HG03039 (cell line): ENCODE results near the gene IDH1.
"Not testable (repeated sequence)": the region's sequence is repeated elsewhere in the genome, so short reads cannot be mapped to it uniquely, and the experiment has no call there.

Source experiments
- ATAC-seq: cut with Tn5 transposase; IDR thresholded peaks from one replicate; pipeline ENCODE4 v1.9.1; 2021; ENCODE audit warnings: mild to moderate bottlenecking, moderate library complexity; ENCODE audit not compliant: unreplicated experiment

IDH1 gene

DNA sequence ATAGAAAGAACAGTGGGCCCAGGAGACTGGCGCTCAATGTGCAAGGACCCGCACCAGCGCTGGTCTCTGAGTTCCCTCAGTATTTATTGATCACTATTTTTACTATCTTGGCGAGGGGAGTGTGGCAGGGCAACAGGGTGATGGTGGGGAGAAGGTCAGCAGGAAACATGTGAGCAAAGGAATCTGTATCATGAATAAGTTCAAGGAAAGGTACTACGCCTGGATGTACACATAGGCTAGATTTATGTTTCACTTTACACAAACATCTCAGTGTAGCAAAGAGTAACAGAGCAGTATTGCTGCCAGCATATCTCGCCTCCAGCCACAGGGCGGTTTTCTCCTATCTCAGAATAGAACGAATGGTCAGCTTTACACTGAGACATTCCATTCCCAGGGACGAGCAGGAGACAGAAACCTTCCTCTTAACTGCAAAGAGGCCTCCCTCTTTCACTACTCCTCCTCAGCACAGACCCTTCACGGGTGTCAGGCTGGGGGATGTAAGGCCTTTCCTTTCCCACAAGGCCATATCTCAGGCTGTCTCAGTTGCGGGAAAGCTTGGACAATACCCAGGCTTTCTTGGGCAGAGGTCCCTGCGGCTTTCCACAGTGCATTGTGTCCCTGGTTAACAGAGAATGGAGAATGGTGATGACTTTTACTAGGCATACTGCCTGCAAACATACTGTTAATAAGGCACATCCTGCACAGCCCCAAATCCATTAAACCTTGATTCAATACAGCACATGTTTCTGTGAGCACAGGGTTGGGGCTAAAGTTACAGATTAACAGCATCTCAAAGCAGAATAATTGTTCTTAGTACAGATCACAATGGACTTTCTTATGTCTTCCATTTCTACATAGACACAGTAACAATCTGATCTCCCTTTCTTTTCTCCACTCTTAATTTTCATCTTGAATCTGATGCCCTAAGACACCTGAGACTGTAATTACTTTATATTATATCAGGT, 2.3 kb upstream of the IDH1 start:
- not testable (repeated sequence) for ATAC-seq

DNA sequence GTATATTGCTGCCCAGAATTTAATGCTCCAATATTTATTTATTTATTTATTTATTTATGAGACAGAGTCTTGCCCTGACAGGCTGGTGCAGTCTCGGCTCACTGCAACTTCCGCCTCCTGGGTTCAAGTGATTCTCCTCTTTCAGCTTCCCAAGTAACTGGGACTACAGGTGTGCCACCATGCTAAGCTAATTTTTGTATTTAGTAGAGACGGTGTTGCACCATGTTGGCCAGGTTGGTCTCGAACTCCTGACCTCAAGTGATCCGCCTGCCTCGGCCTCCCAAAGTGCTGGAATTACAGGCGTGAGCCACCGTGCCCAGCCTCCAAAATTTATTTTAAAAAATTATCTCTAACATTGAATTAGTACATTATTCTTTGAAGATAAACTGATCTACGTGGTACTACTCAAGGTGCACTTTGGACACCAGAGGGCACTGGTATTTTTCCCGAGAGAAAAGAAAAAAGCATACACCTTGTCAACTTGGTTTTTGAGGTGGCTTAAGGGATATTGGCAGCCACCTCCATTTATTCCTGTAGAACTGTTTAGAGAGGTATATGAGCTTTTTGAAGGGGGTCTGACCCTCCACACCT, 1.4 kb upstream of the IDH1 start:
- no peak for ATAC-seq

DNA sequence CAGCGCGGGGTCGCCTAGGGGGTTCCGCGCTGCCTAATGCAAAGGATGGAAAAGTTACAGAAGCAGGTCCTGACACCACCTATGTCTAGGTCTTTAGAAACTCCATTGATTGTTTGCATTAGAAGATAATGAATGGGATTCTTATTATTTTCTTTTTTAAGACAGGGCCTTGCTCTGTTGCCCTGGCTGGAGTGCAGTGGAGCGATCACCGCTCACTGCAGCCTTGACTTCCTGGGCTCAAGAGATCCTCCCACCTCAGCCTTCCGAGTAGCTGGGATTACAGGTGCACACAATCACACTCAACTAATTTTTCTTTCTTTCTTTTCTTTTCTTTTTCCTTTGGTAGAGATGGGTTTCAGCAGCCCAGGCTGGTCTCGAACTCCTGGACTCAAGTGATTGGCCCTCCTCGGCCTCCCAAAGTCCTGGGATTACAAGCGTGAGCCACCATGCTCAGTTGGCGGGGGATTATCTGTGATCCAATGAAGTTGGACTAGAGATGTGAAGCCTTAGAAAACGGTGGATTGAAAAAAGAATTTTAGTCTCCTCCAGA, 761 bp upstream of the IDH1 start:
- ATAC-seq, result peak; percentile 7

DNA sequence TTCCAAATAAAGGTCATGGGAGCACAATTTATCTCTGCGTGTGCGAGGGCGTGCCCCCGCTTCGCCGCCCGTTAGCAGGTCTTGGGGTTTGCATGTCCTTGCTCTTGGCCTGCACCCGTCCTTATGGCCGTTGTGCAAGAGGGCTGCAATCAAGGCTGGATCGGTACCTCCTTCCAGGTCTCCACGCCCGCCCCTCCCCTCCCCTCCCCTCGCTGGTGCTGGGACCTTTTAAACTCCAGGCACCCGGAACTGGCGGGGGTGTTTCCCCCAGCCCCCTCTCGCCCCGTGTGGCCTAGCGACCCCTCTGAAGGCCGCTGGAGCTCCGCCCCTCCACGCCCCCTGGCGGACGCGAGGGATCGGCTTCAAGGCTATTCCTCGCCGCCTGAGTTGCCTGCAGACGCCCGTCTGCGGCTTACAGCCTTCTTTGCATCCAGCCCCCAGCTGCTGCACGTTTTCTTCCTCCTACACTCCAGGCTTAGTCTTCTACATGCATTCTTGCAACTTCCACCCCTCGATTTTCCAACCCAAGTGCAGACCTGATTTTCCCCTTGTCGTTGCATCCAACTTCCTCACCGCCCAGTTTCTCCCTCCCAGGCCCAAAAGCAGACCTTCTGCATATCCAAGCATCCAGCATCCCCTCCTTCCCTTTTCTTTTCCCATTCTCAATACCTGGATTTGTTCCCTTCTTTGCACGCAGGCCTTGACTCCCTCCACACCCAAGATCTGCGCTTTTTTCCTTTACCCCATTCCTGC, 577 bp downstream of the IDH1 start:
- peak; percentile 70 for ATAC-seq

DNA sequence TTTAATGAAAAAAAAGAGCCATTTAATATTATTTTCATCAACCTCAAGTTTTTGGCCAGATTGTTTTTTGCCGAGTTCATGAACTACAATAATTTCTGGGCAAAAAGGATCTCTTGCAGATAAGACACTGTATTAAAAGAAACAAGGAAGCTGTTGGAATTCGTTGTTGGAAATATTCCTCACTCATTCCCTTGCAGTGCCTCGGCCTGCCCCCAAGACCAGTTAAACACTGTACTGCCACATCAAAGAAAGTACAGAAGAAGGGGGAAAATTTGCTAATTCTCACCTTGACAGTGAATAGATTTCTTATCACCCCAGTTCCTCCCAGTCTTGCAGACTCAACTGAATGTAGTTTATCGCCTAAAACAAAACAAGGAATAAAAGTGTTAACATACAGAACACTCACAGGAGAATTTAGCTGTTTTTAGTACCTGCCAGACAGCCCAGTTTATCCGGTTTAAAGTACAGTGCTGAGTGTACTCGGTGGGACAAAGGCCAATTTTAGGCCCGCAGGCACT, 1.2 kb downstream of the IDH1 start:
- no peak for ATAC-seq

DNA sequence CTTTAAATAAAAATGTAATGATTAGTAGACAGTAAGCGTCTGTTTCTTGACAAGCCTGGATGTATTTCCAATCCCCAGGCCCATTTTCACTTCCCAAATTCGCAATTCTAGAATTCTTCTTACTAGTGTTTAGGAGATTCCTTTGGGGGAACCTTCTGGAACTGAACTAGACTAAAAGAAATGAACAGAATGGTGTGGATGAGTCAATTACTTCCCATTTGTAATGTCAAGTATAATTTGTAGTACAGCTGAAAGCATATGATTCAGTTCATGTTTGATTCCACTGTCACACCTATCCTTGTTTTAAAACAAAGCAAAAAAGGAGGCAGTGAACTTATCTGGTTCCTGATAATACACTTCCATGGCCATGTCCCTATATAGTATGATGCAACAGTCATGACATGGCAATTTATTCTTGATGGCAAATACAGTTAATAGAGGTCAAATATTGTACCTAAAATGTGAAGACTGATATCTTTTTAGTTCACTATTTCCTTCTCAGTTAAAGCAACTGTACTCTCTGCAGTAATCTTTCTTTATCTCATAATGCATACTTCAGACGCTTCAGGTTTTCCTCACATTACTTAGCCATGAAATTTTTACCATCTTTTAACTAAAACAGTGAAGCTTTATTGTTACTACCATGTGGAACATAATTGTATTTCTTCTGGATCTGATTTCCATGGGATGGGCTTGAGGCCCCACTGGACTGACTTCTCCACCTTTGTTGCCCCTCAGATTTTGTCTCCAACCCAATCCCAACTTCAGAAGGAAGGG, 2.0 kb downstream of the IDH1 start:
- no peak for ATAC-seq

DNA sequence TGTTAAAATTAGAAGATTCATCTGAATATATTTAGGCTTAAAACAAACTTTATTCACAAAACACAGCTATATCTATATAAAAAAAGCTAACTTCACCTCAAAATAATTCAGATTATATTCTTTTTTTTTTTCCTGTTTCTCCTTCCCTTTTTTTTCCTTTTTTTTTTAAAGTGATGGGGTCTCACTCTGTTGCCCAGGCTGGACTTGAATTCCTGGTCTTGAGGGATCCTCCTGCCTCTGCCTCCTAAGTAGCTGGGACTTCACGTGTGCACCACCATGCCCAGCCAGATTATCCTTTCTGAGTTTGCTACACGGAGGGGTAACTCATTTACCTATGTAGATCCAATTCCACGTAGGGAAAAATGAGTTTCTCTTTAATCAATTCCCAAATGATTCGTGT, 3.8 kb downstream of the IDH1 start:
- ATAC-seq, result no peak

DNA sequence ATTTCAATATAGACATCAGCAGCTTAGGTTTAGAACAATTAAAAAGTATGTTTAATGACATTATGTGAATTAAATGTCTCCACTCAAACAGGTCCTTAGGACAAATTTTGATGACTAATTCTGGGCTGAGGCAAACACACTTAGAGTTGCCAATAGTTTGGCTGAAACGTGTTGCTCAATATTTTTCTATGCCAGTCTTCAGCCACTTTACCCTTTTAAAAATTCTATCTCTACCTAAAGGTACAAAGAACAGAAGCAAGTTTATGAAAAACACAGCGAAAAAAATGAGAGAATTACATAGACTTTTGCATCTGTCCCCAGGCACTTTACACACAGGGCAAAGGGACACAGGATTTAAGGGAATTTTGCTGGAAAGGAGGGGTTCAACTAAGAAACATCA, 4.5 kb downstream of the IDH1 start:
- no peak for ATAC-seq

DNA sequence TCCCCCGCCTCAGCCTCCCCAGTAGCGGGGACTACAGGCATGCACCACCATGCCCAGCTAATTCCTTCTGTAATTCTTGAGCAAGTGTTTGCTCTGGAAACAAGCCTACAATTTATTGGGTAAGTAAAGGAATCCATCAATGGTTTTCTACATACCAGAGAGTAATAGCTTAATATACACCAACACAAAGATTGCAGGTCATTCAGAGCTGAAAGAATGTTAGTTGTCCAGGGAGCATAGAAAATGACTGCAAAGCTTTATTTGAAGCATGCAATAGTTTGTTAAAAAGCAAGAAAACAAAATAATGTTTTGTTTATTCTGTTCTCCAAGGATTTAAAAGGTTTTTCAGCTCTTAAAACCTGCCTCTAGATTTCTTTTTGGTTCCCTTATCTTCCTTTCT, 5.6 kb downstream of the IDH1 start:
- ATAC-seq, result no peak

DNA sequence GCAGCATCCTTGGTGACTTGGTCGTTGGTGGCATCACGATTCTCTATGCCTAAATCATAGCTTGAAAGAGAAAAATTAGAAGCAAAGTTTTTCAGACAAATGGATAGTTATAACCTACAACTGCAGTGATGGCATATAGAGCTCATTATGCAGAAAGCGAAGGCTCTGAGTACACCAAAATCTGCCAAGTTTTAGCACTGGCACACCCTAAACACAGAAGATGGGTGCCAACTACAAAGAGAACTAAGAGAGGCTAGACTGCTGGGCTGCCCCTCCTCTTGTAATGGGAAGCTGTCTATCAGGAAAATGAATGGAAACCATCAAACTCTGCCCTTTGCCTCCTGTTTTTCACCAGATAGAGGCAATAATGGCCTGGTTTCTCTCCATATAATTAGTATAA, 6.3 kb downstream of the IDH1 start:
- ATAC-seq, result no peak

DNA sequence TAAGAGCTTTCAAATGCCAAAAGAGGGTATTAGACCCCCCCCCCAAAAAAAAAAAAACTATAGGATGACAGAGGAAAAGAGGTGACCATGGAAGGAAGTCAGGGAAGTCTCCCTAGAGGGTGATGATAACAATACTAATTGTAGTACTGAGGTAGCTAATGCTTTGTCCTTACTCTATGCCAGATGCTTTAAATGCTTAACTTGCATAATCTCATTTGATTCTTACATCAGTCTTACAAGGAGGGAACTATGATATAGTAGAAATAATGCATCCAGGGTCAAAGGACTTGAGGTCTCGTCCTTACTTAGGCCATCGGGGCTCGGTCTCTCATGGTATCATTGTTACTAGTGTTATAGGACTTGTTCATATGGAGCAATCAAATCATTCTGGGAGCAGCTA, 9.1 kb downstream of the IDH1 start:
- ATAC-seq, result no peak

DNA sequence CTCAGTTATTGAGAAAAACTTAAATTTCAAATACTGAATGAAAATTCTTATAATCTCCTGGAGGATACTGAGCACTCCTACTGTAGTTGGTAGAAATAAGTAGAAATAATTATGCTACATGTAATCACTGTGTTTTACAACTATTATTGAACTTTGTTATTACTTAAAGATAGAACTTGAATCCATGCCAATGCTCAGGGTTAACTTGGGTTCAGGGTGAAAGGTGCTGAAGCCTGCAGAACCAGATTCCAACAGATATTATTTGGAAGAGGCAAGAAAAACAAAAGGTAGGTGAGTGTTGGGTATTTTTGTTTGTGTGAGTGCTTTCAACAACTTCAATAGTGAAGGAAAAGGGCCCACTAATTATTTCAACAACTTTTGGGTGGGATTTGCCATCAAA, 10.4 kb downstream of the IDH1 start:
- ATAC-seq, result no peak

DNA sequence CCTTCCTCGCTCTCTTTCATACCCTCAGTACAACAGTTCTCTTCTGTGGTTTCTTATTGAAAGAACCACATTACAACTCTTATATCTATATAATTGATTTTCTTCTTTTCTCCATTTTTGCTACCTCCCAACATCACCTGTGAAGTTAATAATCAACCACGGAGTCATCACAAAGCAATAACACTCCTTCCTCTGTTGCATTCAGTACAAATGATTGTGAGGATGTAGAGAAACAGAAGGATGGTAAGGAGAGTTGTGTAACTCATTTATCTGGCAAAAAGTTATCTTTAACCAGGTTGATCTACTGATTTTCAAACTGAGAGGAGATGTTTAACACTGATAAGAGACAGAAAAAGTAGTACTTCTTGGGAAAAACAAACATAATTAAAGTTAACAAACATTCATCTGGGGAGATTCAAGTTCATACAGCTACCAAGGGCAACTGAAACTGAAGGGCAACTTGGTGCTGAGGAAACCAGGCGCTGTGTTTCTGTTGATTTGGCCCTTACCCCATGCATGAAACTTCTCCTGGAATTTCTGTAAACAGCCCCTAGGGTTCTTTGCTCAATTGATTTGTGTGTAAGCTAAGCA, 14.2 kb downstream of the IDH1 start:
- no peak for ATAC-seq

DNA sequence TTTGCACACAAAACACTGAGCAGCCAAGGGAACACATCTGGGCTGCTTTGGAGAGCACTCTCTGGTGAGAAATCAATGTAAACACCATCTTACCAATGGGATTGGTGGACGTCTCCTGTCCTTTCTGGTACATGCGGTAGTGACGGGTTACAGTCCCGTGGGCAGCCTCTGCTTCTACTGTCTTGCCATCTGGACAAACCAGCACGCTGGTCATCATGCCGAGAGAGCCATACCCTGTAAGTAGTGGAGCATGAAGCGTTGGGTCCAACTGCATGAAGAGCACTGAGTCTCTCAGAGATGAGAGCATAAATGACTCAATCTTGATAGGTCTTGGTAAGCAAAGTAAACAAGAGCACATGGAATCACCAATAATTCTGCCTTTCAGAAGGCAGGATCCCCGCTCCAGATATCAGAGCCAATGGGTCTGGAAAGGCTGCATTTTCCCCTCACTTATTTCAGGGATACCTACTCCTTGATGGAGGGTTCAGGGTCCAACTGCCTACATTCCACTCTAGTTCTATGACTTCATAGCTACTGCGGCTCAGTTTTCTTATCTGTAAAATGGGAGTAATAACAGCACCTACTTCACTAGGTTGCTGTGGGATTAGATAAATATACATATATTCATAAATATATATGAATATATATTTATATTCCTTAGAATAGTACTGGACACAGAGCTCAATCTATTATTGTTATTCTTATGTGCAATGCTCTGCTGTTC, 14.9 kb downstream of the IDH1 start:
- ATAC-seq, result no peak

DNA sequence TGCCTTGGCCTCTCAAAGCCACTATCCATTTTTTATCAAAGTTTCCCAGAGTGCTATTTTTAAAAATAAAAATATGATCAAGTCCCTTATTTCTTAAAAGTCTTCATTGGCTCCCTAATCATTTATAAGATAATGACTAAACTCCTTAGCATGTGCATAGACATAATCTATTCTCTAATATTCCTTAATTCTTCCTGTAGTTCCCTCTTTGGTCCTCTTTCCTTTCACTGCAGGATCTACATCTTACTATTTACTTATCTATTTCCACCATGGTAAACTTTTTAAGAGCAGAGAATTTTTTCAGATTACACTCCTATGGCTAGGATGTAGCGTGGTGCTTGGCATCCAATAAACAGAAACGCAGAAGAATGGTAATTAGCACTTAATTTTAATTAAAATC, 19.0 kb downstream of the IDH1 start:
- no peak for ATAC-seq

DNA sequence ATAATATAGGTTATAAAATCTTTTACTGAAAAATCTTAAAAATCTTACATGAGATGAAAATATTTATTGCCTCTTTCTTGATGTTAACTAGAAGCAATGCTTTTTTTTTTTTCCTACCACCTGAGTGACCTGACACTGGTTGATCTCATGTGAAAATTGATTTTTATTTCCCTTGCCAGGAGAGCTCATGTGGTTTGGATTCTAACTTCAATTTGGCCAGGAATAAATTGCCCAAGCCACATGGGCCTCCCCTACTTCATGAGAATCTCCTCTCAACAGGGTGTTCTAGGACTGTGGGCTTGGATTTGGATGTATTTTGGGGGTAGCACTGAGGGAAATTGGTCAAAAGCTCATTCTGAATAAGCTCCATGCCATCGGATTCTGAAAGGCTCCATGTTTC, 20.1 kb downstream of the IDH1 start:
- ATAC-seq, result no peak

DNA sequence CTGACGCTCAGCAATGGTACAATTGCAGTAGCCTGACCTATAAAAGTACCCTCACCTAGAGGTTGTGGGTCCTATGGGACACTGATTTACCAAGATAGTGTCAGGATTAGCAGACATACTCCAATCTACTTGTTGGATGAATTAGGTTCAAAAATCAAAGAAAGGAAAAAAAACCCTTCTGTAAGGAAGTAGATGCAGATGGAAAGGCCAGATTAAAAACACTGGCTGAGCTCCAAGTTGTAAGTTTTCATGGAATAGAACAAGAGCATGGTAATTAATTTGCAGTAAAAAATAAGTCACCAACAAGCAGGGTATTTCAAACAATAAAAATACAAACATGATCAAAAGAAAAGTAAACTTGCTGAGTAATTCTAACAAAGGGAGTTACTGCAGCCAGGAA, 26.4 kb downstream of the IDH1 start:
- ATAC-seq, result no peak

DNA sequence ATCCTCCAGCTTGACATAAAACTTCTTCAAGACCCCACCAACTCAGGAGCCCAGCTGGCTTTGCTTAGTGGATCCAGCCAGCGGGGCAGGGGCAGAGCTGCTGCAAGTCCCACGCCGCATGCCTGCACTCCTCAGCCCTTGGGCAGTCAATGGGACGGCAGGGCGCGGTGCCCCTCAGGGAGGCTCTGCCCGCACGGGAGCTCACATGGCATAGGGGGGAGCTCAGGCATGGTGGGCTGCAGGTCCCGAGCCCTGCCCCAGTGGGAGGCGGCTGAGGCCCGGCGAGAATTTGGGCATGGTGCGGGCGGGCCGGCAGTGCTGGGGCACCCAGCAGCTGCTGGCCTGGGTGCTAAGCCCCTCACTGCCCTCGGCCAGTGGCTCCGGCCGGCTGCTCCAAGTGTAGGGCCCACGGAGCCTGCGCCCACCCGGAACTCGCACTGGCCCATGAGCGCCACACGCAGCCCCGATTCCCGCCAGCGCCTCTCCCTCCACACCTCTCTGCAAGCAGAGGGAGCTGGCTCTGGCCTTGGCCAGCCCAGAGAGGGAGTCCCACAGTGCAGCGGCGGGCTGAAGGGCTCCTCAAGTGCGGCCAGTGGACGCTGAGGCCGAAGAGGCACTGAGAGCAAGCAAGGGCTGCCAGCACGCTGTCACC, 27.2 kb downstream of the IDH1 start:
- no peak for ATAC-seq

DNA sequence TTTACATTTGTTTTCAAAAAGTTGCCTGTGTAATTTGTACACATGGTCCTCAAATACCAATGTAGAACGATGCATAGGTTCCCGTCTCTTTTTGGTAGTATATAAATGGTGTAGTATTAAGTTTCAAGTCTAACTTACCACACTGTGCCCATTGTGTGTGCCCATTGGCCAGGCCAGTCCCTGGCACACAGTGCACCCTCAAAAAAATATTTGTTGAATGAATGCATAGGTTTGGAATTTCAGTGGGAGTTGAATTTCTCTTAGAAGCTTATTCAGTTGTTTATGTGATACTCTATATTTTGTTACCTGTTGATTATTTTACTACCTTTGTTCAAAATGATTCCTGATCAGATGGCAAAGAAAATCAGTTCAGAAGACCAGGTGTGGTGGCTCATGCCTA, 30.1 kb downstream of the IDH1 start:
- no peak for ATAC-seq
